ENCODE measurements around the gene ZNF784.

ZNF784 gene

GRCh38 chr19:55588738-55589137 is 35.6 kb downstream of the ZNF784 start:
- no peak for TF ChIP-seq EZH2 (IDR thresholded peaks at IDR 0.05; ENCODE audit: borderline replicate concordance, low read length)
- Histone ChIP-seq H4K20me1 (ENCODE audit: insufficient read depth, low read length) (no peaks in the 10 kb centered on the region), H3K9me3 (ENCODE audit: low read length) (no peaks in the 10 kb centered on the region), H3K9ac (ENCODE audit: low read length) (no peak overlapping the region), H3K27ac (ENCODE audit: low read depth, low read length, poor library complexity, severe bottlenecking) (no peak overlapping the region), H3K79me2 (ENCODE audit: insufficient read depth, low read length) (no peaks in the 10 kb centered on the region), H2AFZ (ENCODE audit: low read length) (no peak overlapping the region), H3K9me2 (ENCODE audit: low read depth, low read length) (no peaks in the 10 kb centered on the region), H3K4me3 (ENCODE audit: low read depth, low read length, poor library complexity, severe bottlenecking) (no peak overlapping the region), H3K4me1 (ENCODE audit: insufficient read depth, low read length, severe bottlenecking) (peaks cover 15% of the 10 kb centered on the region), H3K36me3 (ENCODE audit: insufficient read depth, low read length) (no peaks in the 10 kb centered on the region), H3K27me3 (ENCODE audit: insufficient read depth, low read length) (no peaks in the 10 kb centered on the region; the same call in 1 of the 2 replicates), H3F3A (ENCODE audit: insufficient read depth, low read length) (no peaks in the 10 kb centered on the region), H3K4me2 (ENCODE audit: low read length) (no peak overlapping the region)

- H3K79me2 ChIP-seq (ENCODE audit: insufficient read depth, low read length) = no peaks in the 10 kb centered on the region
- no peaks in the 10 kb centered on the region for H4K20me1 ChIP-seq (ENCODE audit: insufficient read depth, low read length)
- H3K4me2 ChIP-seq (ENCODE audit: low read length) = peak overlapping the region; percentile 55
- no peak overlapping the region for H3K9ac ChIP-seq (ENCODE audit: low read length)
- TF ChIP-seq CTCF (IDR thresholded peaks at IDR 0.05; ENCODE audit: low read length) = no peak
- no peak for TF ChIP-seq EZH2 (IDR thresholded peaks at IDR 0.05; ENCODE audit: borderline replicate concordance, low read length)
- H3K27ac ChIP-seq (ENCODE audit: low read depth, low read length, poor library complexity, severe bottlenecking) = no peak overlapping the region
- H3K27me3 ChIP-seq (ENCODE audit: insufficient read depth, low read length) = no peaks in the 10 kb centered on the region; the same call in 1 of the 2 replicates
- H2AFZ ChIP-seq (ENCODE audit: low read length) = no peak overlapping the region
- H3K4me1 ChIP-seq (ENCODE audit: insufficient read depth, low read length, severe bottlenecking) = peaks cover 15% of the 10 kb centered on the region
- H3F3A ChIP-seq (ENCODE audit: insufficient read depth, low read length) = no peaks in the 10 kb centered on the region
- H3K4me3 ChIP-seq (ENCODE audit: low read depth, low read length, poor library complexity, severe bottlenecking) = peak overlapping the region; percentile 45
- H3K9me2 ChIP-seq (ENCODE audit: low read depth, low read length) = no peaks in the 10 kb centered on the region
- no peaks in the 10 kb centered on the region for H3K36me3 ChIP-seq (ENCODE audit: insufficient read depth, low read length)
- no peaks in the 10 kb centered on the region for H3K9me3 ChIP-seq (ENCODE audit: low read length)
Observed at GRCh38 chr19:55586976-55587668, 37.2 kb downstream of the ZNF784 start.

- H3K9me2 ChIP-seq (ENCODE audit: low read depth, low read length) = no peaks in the 10 kb centered on the region
- no peak overlapping the region for H3K9ac ChIP-seq (ENCODE audit: low read length)
- TF ChIP-seq CTCF (IDR thresholded peaks at IDR 0.05; ENCODE audit: low read length) (no peak), EZH2 (IDR thresholded peaks at IDR 0.05; ENCODE audit: borderline replicate concordance, low read length) (no peak)
- H3F3A ChIP-seq (ENCODE audit: insufficient read depth, low read length) = no peaks in the 10 kb centered on the region
- H3K4me2 ChIP-seq (ENCODE audit: low read length) = no peak overlapping the region; the same call in 1 of the 2 replicates
- no peaks in the 10 kb centered on the region for H3K36me3 ChIP-seq (ENCODE audit: insufficient read depth, low read length)
- H3K79me2 ChIP-seq (ENCODE audit: insufficient read depth, low read length) = no peaks in the 10 kb centered on the region
- H3K27me3 ChIP-seq (ENCODE audit: insufficient read depth, low read length) = no peaks in the 10 kb centered on the region; the same call in 1 of the 2 replicates
- H2AFZ ChIP-seq (ENCODE audit: low read length) = no peak overlapping the region
- H3K27ac ChIP-seq (ENCODE audit: low read depth, low read length, poor library complexity, severe bottlenecking) = no peak overlapping the region
- H4K20me1 ChIP-seq (ENCODE audit: insufficient read depth, low read length) = no peaks in the 10 kb centered on the region
- H3K4me1 ChIP-seq (ENCODE audit: insufficient read depth, low read length, severe bottlenecking) = peaks cover 21% of the 10 kb centered on the region
- H3K9me3 ChIP-seq (ENCODE audit: low read length) = no peaks in the 10 kb centered on the region
- peak overlapping the region; percentile 16 for H3K4me3 ChIP-seq (ENCODE audit: low read depth, low read length, poor library complexity, severe bottlenecking)
Observed at GRCh38 chr19:55585658-55586339, 38.6 kb downstream of the ZNF784 start.
